Body of pancreas (tissue), 4 donors: ENCODE measurements around the gene RNMT.

Source experiments
- POLR2A ChIP-seq, 3 donors: fragments of 450-650 bp; IDR thresholded peaks; one replicate each; pipeline ENCODE4 v1.6.1; 2016; ENCODE audit warnings: antibody characterized with exemption in 3 of 3, mild to moderate bottlenecking in 2 of 3
- TF ChIP-seq, protein P1 (sequence below), 7 experiments: fragments of 450-650 bp in 4 of 7; fragments of 200-600 bp in 3 of 7; sonication (generic) in 3 of 7; IDR thresholded peaks; one replicate each; pipeline ENCODE4 v1.5.1; 2016 to 2019; ENCODE audit warnings: antibody characterized with exemption in 7 of 7

DNA sequence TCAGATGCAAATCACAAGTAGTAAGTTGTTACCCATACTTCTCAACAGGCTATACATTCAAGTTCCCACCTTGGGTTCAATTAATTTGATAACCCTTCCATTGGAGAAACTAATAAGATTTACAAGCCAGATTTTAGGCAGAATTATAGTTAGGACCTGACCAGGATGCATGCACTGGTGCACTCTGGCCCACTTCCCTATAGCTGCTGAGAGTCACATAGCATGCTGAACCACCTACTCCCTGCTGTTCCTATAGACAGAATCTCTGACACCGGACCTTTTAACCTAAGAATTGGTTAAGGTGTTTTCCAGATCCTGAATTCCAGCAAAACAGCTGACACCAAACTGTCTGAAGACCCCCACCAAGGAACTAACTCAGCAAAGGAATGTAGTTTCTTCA, 26.3 kb upstream of the RNMT start:
- TF ChIP-seq, protein P1, sequence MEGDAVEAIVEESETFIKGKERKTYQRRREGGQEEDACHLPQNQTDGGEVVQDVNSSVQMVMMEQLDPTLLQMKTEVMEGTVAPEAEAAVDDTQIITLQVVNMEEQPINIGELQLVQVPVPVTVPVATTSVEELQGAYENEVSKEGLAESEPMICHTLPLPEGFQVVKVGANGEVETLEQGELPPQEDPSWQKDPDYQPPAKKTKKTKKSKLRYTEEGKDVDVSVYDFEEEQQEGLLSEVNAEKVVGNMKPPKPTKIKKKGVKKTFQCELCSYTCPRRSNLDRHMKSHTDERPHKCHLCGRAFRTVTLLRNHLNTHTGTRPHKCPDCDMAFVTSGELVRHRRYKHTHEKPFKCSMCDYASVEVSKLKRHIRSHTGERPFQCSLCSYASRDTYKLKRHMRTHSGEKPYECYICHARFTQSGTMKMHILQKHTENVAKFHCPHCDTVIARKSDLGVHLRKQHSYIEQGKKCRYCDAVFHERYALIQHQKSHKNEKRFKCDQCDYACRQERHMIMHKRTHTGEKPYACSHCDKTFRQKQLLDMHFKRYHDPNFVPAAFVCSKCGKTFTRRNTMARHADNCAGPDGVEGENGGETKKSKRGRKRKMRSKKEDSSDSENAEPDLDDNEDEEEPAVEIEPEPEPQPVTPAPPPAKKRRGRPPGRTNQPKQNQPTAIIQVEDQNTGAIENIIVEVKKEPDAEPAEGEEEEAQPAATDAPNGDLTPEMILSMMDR (IDR thresholded peaks at IDR 0.05), result no peak
- TF ChIP-seq POLR2A (IDR thresholded peaks at IDR 0.05), result no peak
